Activated CD4-positive, alpha-beta T cell treated with anti-CD3 and anti-CD28 coated beads, Interleukin-2, Interleukin-6, amounts not matched to agents 100 ng/mL and 50 ng/mL, durations not matched to agents 16 hours and 8 hours (primary cell): ENCODE data around the gene CD22.
"Not testable (repeated sequence)": the region's sequence is repeated elsewhere in the genome, so short reads cannot be mapped to it uniquely, and the experiment has no call there.

Source experiments
- DNase-seq: peaks from one replicate; pipeline ENCODE4 v3.0.0-alpha.2; 2020

Gene CD22

DNA sequence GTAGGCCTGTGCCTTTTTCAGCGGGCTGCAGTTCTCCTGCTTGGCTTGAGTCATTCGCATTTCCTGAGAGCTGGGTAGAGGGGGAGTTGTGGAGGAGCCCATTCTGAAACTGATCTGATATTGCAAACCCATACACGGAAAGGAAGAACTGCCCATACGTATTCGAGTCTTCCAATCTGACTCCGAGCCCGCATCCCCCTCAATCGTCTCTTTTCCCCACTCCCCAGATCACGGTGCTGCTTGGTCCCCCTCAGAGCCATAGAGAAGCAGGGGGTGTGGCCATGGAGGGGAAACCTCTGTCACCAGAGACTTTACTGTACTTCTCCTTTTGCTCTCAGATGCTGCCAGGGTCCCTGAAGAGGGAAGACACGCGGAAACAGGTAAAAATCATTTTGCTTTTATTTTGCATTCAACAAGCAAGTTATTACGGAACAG, at the start of gene CD22:
CD22 (plus strand) TSS at position 337 of the 435 bp plus-strand sequence. CDS start 2,854 bp downstream, outside the sequence.
- DNase-seq = no peak

GRCh38 chr19:35279374-35279773, 49.6 kb upstream of the CD22 start:
- DNase-seq = no peak

DNA sequence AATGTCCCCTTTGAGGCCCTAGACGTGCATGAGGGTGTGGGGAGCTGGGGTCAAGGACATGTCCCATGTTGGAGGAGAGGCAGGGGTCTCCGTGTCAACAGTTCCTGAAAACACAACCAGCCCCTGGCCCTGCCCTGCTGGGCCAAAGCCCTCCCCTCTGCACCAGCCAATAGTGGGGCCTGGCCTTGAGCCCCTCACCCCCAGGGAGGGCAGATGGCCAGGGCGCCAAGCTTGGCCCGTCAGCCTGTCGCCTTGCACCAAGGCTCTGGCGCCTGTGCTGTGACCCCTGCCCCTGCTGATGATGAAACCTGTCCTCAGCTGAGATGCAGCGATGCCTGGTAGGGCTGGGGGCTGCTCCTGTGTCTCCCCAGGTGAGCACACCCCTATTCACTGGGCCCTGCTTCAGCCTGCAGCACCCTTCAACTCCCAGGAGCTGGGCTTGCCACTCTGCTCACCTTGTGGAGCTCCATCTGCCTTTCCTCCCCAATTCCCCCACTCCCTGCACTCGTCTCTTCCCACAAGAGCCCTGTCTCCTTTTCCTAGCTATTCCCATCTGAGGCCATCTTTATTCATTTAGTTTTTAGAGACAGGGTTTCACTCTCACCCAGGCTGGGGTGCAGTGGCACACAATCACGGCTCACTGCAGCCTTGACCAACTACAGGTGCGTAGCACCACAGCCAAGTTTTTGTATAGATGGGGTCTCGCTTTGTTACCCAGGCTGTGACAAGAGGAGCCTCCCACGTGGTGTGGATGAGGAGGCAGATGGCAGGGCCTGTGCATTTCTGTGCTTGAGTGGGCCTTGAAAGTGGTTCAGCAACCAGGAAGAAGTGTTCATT, 48.8 kb upstream of the CD22 start:
- no peak for DNase-seq

GRCh38 chr19:35281303-35281702, 47.7 kb upstream of the CD22 start:
- DNase-seq = no peak

DNA sequence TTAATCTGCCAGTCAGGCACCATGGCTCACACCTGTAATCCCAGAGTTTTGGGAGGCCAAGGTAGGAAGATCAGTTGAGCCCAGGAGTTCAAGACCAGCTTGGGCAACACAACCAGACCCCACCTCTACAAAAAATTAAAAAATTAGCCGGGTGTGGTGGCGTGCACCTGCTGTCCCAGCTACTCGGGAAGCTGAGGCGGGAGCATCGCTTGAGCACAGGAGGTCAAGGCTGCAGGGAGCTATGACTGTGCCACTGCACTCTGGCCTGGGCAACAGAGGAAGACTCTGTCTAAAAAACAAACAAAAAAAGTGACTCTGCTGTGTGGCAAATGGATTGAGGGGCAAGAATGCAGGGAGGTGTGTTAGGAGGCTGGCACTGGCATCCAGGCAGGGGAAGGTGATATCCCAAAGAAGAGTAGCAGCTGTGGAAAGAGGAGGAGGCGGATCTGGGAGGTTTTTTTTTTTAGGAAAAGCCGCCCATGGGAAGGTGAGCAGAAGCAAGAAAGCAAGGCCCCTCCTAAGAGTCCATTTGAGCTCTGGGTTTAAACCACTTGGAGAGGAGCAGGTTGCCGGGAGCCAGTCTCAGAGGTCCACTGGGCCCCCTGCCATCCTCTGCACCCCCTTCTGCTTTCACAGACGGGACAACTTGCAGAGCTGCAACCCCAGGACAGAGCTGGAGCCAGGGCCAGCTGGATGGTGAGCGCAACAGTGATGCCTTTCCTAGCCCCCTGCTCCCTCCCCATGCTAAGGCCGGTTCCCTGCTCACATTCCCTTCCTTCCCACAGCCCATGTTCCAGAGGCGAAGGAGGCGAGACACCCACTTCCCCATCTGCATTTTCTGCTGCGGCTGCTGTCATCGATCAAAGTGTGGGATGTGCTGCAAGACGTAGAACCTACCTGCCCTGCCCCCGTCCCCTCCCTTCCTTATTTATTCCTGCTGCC, 44.6 kb upstream of the CD22 start:
- DNase-seq = no peak

DNA sequence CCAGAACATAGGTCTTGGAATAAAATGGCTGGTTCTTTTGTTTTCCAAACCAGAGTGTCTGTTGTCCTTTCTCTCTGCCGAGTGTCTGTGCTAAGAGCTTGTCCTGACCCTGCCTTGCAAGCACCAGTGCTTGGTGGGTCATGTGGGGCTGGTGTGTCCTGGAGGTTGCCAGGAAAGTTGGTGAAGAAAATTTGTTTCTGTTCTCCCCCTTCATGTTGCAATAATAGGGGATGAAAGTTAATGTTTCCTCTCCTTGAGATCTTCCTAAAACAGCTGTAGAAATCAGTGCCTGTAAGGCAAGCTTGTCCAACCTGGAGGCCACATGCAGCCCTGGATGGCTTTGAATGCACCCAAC, 43.9 kb upstream of the CD22 start:
- DNase-seq = no peak

DNA sequence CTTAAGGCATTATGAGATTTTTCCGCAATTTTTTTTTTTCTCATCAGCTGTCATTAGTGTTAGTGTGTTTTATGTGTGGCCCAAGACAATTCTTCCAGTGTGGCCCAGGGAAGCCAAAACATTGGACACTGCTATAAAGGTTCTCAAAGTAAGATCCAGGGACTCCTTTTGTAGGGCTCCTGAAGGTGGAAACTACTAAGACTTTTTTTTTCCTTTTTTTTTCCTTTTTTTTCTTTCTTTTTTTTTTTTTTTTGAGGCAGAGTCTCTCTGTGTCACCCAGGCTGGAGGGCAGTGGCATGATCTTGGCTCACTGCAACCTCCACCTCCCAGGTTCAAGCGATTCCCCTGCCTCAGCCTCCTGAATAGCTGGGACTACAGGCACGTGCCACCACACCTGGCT, 43.5 kb upstream of the CD22 start:
- DNase-seq = not testable (repeated sequence)

DNA sequence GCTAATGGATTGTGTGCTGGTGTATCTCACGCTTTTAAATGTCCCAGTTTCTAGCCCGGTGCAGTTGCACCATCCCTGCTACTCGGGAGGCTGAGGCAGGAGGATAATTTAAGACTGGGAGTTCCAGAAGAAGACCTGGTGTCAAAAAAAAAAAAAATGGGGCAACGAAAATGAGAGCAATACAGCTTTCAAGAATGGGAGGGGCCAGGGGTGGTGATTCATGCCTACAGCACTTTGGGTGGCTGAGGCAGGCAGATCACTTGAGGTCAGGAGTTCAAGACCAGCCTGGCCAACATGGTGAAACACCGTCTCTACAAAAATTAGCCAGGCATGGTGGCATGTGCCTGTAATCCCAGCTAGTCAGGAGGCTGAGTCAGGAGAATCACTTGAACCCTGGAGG, 42.9 kb upstream of the CD22 start:
- DNase-seq = not testable (repeated sequence)

- no peak for DNase-seq
Observed at GRCh38 chr19:35287713-35288112, 41.3 kb upstream of the CD22 start.

- DNase-seq = no peak
Observed at GRCh38 chr19:35288331-35288730, 40.7 kb upstream of the CD22 start.

GRCh38 chr19:35288906-35289305, 40.1 kb upstream of the CD22 start:
- DNase-seq = no peak

- no peak for DNase-seq
Observed at GRCh38 chr19:35290381-35291127, 38.4 kb upstream of the CD22 start.

GRCh38 chr19:35291259-35291658, 37.7 kb upstream of the CD22 start:
- DNase-seq = no peak

DNA sequence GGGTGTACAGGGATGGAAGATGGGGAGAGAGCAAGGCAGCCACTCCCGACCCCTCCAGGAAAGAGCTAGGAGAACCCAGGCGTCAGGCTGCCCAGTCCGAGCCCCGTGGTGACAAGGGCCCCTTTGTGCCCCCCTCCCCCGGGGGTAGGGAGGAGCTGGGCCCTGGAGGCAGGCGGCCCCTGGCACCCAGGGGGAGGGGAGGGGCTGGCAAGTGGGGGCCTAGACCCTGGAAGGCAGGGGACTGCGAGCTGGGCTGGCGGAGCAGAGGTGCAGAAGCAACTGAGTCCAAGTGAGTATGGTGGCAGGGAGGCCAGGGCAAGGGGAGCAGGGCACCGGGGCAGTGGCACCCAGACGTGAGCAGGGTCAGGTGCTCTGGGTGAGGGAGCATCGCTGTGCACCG, 37.1 kb upstream of the CD22 start, which contains the start of gene MAG:
MAG (plus strand) TSS at position 246 of the 400 bp plus-strand sequence. CDS start 3,248 bp downstream, outside the sequence.
- no peak for DNase-seq

- DNase-seq = no peak
Observed at GRCh38 chr19:35292421-35293362, 36.3 kb upstream of the CD22 start.

GRCh38 chr19:35293363-35293739, 35.6 kb upstream of the CD22 start:
- no peak for DNase-seq

DNA sequence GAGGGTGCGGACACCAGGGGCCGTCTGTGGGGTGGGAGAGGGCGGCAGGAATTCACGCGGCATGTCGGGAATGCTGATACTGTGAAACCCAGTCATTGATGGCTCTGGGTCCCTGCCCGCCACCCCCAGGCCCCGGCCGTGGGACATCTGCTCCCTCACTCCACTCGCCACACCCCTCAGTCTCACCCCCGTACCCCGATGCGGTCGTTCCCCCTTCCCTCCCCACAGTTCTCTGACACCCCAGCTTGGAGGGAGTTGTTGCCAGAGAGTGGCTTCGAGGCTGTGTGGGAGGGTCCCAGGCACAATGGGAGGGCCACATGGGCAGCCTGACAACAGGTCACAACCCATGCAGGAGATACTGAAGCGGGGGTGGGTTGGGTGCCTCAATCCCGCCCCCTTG, 35.2 kb upstream of the CD22 start:
- DNase-seq = no peak

DNA sequence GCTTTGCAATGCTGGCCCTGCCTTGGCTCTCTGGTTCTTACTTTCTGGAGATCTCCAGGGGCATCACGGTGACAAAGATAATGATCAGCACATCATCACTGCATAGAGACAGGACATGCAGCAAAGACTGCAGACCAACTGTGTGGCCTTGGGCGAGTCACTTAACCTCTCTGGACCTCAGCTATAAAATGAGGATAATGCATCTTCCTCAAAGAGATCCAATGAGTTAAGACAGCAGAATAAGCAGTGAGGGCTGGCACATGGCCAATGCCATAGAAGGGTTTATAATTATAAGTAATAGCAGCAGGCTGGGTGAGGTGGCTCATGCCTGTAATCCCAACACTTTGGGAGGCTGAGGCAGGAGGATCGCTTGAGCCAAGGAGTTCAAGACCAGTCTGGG, 34.7 kb upstream of the CD22 start:
- no peak for DNase-seq

DNA sequence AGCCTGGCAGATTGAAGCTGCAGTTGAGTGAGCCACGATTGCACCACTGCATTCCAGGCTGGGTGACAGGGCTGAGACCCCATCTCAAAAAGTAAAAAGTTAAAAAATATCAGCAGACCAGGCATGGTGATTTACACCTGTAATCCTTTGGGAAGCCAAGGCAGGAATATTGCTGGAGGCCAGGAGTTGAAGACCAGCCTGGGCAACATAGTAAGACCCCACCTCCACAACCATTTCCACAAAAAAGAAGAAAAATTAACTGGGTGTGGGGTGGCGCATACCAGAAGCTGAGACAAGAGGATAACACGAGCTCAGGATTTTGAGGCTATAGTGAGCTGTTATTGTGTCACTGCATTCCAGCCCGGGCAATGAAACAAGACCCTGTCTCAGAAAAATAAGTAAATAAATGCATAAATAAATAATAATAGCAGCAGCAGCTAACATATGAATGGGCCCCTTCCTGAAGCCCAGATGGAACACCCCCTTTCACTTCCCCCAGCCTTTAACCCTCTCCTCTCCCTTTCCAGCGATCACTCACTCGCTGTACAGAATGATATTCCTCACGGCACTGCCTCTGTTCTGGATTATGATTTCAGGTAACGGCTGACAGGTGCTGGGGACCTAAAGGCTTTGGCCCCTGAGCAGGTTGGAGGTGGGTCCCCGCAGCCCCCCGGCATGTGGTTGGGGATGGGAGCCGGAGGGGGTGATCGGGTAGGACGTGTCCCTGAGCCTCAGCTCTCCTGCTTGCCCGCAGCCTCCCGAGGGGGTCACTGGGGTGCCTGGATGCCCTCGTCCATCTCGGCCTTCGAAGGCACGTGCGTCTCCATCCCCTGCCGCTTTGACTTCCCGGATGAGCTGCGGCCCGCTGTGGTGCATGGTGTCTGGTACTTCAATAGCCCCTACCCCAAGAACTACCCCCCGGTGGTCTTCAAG, 33.9 kb upstream of the CD22 start:
- DNase-seq = no peak

DNA sequence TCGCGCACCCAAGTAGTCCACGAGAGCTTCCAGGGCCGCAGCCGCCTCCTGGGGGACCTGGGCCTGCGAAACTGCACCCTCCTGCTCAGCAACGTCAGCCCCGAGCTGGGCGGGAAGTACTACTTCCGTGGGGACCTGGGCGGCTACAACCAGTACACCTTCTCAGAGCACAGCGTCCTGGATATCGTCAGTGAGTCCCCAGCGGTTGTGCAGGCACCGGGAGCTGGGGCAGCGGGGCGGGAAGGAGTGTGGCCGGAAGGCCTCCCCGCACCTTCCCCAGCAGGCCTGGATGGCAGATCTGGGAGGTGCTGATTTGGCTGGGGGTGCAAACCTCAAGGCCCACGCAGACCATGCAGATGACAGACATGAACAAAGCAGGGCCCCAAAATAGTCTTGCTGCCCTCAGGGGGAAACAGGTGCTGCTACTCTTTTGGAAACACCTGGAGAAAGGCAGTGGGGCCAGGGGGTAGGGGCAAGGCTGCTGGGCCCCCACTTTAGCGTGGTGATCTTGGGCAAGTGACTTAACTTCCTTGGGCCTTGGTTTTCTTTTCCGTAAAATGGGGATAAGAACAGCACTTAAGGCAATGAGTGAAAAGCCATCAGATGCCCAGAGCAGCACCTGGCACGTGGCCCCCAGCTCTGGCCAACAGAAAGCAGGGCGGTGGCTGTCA, 33.1 kb upstream of the CD22 start:
- DNase-seq = no peak
